HG02973 (cell line): ENCODE data around the gene PEA15.
A peak's percentile ranks its signal among the peaks of the same experiment; 100 is the strongest.

Source experiments
- ATAC-seq: cut with Tn5 transposase; IDR thresholded peaks from one replicate; pipeline ENCODE4 v1.9.1; 2021; ENCODE audit warnings: moderate library complexity; ENCODE audit not compliant: unreplicated experiment

PEA15 gene

GRCh38 chr1:160236806-160237205 is 31.6 kb downstream of the PEA15 start:
- no peak for ATAC-seq

- no peak for ATAC-seq
These were observed 32.4 kb downstream of the PEA15 start for GRCh38 chr1:160237558-160237957.

DNA sequence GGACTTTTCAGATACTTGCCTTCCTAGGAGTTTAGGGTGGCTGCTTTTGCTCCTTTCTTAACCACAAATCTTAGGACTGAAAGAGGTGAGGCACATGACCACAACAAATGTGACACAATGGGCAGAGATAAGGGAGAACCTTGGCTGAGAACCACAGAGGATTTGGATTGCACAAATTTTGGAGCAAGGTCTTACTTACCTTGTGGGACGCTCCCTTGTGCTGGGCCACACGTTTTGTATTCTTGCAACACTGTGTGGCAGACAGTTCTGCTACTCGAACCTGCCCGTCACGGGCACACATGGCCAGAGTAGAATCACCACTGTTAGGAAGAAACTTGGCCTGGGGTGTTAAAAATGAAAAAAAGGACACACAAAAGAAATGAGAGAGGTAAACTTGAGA is 33.2 kb downstream of the PEA15 start:
- no peak for ATAC-seq

- ATAC-seq = no peak
These were observed 34.6 kb downstream of the PEA15 start for GRCh38 chr1:160239582-160240299.

GRCh38 chr1:160243767-160244166 is 38.6 kb downstream of the PEA15 start:
- no peak for ATAC-seq

DNA sequence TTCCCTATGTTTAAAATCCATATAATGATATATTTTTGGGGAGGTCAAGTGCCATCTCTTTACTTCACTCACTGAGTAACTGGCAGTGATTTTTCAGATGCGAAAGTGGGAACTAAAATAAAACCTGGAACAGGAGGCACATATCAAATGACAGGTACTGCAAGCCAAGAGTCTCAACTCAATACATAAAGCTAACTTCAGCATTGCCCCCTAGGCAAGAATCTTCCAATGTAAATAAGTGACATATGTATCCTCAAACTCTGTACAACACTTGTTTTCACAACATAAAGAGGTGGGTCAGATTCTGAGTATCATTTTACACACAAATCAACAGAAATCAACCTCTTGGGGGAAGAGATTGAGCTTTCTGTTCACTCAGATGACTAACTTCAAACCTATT is 39.0 kb downstream of the PEA15 start:
- no peak for ATAC-seq

GRCh38 chr1:160245434-160245833 is 40.2 kb downstream of the PEA15 start:
- no peak for ATAC-seq

DNA sequence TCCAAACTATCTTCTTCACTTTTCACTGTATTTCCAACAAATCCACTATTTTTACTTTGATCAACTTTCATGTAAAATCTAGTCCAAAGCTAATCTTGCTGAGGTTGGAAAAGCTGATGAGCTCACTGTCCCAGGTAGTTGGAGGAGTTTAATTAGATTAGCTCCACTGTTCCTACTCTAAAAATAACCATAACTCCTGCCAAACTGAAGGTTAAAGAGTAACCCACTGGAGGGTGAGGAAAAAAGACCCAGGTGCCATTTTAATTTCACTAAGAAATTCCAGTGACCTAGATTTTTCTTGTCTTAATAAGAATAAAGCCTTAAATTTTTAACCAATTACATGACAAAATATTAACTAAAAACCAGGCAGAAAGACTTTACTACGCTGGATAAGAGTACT is 41.9 kb downstream of the PEA15 start:
- ATAC-seq = no peak

DNA sequence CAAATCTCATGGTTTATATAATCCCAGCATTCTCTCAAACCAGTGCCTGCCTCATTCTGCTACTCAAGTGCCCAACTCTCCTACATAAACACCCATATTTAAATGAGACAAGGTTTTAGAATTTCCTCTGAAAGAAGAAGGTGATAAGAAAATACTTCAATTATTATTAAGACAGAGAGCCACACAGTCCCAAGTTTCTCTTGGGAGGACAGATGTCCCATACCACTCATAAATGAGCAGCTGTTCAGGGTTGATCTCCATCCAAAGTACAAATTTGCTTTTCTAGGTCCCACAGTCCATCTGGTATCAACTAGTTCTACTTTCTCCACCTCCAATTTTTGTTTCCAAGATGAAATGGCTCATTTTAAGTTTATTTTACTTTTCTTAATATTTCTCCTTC is 45.8 kb downstream of the PEA15 start:
- no peak for ATAC-seq

DNA sequence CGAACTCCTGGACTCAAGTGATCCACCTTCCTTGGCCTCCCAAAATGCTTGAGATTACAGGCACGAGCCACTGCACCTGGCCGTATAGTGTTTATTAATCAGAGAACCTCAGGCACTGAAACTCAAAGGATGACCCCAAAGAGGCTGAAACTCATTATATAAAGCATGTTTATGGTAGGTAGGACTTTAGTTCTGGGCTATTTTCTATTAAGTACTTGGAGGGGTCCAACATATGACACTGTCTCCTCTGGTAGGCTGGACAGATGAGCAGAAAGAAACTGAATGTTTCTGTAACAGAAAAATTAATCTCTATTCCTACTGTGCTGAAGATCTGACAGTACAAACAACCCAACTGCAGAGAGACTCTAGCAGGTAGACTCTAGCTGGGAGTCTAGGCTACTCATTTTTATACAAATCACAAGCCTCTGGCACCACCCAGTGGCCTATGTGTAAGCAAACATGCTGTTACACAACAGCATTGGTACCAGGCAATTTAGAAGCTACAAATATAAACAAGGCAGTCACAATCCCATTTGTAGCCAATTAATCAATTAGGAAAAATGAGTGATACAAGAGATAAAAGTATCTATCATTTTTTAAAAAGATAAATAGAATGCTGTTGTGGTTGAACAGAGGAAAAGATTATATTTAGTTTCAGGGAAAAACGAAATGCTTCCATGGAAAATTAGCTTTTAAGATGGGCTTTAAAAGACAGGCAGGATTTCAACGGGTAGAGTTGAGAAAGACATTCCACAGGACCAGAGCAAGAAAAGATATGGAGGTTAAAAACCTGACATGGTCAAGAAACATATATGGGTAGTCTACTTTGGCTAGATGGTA is 46.7 kb downstream of the PEA15 start:
- no peak for ATAC-seq

- ATAC-seq = no peak
These were observed 50.7 kb downstream of the PEA15 start for GRCh38 chr1:160255781-160256300.

GRCh38 chr1:160256396-160257046 is 51.3 kb downstream of the PEA15 start:
- ATAC-seq = no peak

- no peak for ATAC-seq
These were observed 52.3 kb downstream of the PEA15 start for GRCh38 chr1:160257411-160258015.

GRCh38 chr1:160258177-160258798 is 53.1 kb downstream of the PEA15 start:
- ATAC-seq = no peak

DNA sequence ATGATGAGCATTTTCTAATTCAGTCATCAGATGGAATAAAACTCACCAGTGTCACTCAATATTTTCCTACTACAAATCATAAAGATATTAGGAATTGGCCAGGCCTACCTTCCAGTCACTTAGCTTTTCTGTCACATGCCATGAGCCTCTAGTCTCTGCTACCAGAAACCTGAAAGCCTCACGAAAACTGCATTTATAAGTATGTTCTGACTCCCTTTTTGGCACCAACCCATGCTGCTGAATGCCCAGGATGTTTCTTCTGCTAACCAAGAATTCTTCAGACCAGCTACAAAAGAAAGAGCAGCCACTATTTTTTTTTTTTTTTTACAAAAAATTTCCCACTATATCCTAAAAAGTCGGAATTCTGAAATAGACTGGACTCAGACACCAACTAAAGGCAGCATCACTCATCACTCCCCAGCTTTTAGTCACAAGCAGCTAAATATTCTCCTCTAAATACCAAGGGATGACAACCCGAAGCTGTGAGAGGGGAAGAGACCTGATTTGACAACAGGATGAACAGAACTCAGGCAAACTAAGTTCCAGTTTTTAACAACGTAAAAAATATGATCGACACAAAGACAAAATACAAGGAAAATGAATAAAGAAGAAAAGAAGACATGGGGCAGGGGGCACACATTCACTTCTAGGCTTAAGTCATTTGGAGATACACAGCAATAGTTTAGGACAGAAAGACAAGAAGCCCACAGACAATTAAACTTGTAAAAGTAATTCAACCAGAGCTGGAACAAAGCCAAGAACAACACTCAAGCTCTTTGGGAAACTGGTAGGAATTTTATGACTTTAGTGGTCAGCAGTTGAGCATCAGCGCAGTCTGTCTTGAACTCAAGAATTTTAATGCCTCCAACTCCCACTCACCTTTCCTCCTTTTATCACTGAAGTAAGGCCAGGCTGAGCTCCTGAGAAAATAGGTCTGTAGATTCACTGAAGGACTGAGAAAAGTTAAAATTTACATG is 55.5 kb downstream of the PEA15 start:
- ATAC-seq = no peak

GRCh38 chr1:160261556-160261892 is 56.3 kb downstream of the PEA15 start:
- ATAC-seq = peak; percentile 36

- peak; percentile 71 for ATAC-seq
These were observed 57.0 kb downstream of the PEA15 start, which contains the start of gene DCAF8 for GRCh38 chr1:160261893-160262794. DCAF8 (minus strand) TSS chr1:160262549; CDS start chr1:160244008, 18,541 bp downstream.

- ATAC-seq = no peak
These were observed 59.7 kb downstream of the PEA15 start for GRCh38 chr1:160264795-160265307.
